ENCODE measurements around the gene PRUNE2. TPM values are rescaled to one million over a fixed set of nuclear protein-coding genes. Genes with fewer than 3 reads are reported as not detected.

PRUNE2 gene
- total and polyA plus RNA-seq, 11 donors, result 0.51 to 7.7 (median 1.4) TPM

DNA sequence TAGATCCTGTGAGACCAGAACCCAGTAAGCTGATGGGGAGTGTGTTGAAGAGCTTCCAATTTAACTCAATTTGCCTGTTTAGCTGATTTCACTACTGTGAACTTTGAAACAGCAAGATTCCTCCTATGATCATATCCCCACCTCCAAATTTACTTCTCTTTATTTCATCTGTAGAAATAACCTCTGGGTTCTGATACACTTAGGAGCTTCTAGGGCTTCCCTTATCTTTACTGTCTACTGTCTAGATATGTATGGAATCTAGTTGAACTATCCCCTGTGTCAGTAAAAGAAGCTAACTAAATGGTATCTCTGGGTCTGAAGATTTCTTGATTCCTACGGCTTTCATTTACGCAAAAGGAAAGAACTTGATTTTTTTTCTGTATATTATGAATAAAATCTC, 330.2 kb downstream of the PRUNE2 start:
- H3K9me3 ChIP-seq, result peaks cover 0 to 5% (median 0%) of the 10 kb centered on the region in 12 donors
- WGBS, 4 donors, result 95 to 97% (median 95%) methylated on average over 2 of the region's 2 CpGs
- no peak overlapping the region for H3K4me3 ChIP-seq
- DNase-seq, result no peak
- intact Hi-C loops (cut with DNase I), result no loop called here
- H3K36me3 ChIP-seq, result no peaks in the 10 kb centered on the region
- no peak for ATAC-seq
- H3K27me3 ChIP-seq, result peaks cover 0 to 17% (median 0%) of the 10 kb centered on the region in 9 donors
- peaks cover 0 to 46% (median 0%) of the 10 kb centered on the region in 12 donors for H3K4me1 ChIP-seq
- H3K27ac ChIP-seq, result peak overlapping the region in 1 of 12 donors; percentile 79
- TF ChIP-seq POLR2A (IDR thresholded peaks at IDR 0.05), result no peak
- TF ChIP-seq, protein P1, sequence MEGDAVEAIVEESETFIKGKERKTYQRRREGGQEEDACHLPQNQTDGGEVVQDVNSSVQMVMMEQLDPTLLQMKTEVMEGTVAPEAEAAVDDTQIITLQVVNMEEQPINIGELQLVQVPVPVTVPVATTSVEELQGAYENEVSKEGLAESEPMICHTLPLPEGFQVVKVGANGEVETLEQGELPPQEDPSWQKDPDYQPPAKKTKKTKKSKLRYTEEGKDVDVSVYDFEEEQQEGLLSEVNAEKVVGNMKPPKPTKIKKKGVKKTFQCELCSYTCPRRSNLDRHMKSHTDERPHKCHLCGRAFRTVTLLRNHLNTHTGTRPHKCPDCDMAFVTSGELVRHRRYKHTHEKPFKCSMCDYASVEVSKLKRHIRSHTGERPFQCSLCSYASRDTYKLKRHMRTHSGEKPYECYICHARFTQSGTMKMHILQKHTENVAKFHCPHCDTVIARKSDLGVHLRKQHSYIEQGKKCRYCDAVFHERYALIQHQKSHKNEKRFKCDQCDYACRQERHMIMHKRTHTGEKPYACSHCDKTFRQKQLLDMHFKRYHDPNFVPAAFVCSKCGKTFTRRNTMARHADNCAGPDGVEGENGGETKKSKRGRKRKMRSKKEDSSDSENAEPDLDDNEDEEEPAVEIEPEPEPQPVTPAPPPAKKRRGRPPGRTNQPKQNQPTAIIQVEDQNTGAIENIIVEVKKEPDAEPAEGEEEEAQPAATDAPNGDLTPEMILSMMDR (IDR thresholded peaks at IDR 0.05), result no peak

DNA sequence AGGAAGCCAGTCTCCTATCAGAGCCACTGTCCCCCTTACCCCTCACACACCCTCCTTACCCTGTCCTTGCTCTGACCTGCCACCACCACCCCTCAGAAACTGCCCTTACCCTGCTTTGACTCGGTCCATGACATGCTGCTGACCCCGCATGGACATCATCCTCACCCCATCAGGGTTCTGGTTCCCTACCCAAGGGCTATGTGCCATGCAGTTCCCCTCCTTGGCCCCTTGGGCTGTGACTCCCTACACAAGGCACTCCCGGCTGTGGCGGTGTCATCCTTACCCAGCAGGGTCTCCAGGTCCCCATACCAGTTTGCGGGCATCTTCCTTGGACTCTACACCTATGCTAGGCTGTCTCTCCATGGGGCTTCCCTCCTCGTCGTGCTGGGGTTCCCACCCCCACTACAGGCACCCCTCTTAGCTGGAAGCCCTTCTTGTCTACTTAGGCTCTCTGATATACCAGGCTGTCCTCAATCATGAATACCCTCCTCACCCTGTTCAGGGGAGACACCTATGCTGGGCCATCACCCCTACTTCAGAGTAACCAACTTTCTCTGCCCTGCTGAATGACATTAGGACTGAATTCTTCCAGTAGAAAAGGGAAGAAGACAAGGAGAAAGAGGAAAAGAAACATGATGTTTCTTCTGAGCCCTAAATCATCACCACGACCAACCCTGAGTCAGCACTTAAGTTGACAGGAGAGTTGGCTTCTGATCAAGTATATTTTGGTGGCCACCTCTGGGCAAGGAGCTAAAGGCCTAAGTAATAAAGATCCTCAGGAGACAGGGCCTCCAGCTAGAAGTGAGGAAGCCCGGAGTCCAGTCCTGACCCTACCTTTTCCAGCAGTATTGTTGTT, 331.8 kb downstream of the PRUNE2 start:
- TF ChIP-seq, protein P1 (IDR thresholded peaks at IDR 0.05), result no peak
- TF ChIP-seq POLR2A (IDR thresholded peaks at IDR 0.05), result no peak
- DNase-seq (no peak), ATAC-seq (peak in 2 of 4 donors; percentile 20 to 42)
- H3K4me1 ChIP-seq, result peaks cover 0 to 41% (median 0%) of the 10 kb centered on the region in 12 donors
- no peaks in the 10 kb centered on the region for H3K36me3 ChIP-seq
- H3K9me3 ChIP-seq, result peaks cover 0 to 13% (median 1%) of the 10 kb centered on the region in 12 donors
- peak overlapping the region in 1 of 12 donors; percentile 79 for H3K27ac ChIP-seq
- H3K27me3 ChIP-seq, result peaks cover 0 to 19% (median 0%) of the 10 kb centered on the region in 9 donors
- no peak overlapping the region for H3K4me3 ChIP-seq
- WGBS, 4 donors, result 85 to 91% (median 86%) methylated on average over 9 of the region's 9 CpGs
- intact Hi-C loops (cut with DNase I), result loop anchor here in 1 of 10 donors (5.0 kb wide), 1 partner anchor 117 kb away; the partner anchor contains the start of gene GCNT1

DNA sequence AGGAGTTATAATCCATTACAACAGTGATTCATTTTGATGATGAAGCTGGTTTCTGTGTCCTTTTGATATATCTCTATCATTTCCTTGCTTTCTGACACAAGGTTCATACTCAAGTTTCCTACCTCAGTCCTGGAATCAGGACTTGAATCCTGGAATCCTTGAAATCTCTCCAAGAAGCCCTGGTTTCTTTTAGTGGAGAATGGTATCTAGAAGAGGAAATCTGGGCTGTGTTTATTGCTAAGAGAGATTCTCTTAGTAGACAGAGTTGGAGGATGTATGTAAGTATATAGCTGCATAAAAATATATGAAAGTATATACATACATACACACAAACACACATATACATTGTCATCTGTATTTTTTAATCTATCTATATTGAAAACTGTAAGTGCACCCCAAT, 332.5 kb downstream of the PRUNE2 start:
- no peak for ATAC-seq
- peak overlapping the region in 1 of 12 donors; percentile 79 for H3K27ac ChIP-seq
- intact Hi-C loops (cut with DNase I), result loop anchor here in 1 of 10 donors (5.0 kb wide), 1 partner anchor 116 kb away; the partner anchor contains the start of gene GCNT1

More for the DNA sequence above, 332.5 kb downstream of the PRUNE2 start:
- Histone ChIP-seq H3K36me3 (no peaks in the 10 kb centered on the region), H3K9me3 (peaks cover 0 to 13% (median 1%) of the 10 kb centered on the region in 12 donors), H3K4me1 (peaks cover 0 to 41% (median 0%) of the 10 kb centered on the region in 12 donors), H3K27me3 (peaks cover 0 to 19% (median 0%) of the 10 kb centered on the region in 9 donors), H3K4me3 (no peak overlapping the region)
- DNase-seq, result no peak
- no peak for TF ChIP-seq POLR2A (IDR thresholded peaks at IDR 0.05)
- TF ChIP-seq, protein P1 (IDR thresholded peaks at IDR 0.05), result no peak

Data from heart left ventricle (tissue), 16 donors.